SK-N-SH treated with all-trans-retinoic acid at 6 μM for 48 hours (cell line): Measurements from ENCODE around the gene ABI3BP.

Experiments
- ATAC-seq: fragments of 200-7000 bp; cut with Tn5 transposase; 3 replicates; pipeline ENCODE4 v1.9.1; 2020; ENCODE audit warnings: mild to moderate bottlenecking, moderate library complexity
- ARNTL ChIP-seq: fragments of 450-650 bp; formaldehyde crosslinking; IDR thresholded peaks from 2 replicates; pipeline ENCODE4 v1.5.0; 2020; ENCODE audit warnings: low read depth, mild to moderate bottlenecking, moderate library complexity, borderline replicate concordance
- BACH2 ChIP-seq: fragments of 250-450 bp; sonication (Bioruptor Pico); IDR thresholded peaks from 2 replicates; pipeline ENCODE4 v1.9.0; 2021; ENCODE audit warnings: mild to moderate bottlenecking, borderline replicate concordance
- CREB5 ChIP-seq: fragments of 250-450 bp; sonication (Bioruptor Pico); IDR thresholded peaks from 2 replicates; pipeline ENCODE4 v1.5.1; 2020; ENCODE audit warnings: low read depth, mild to moderate bottlenecking, moderate library complexity
- CSDC2 ChIP-seq: fragments of 250-450 bp; sonication (Bioruptor Pico); IDR thresholded peaks from 2 replicates; pipeline ENCODE4 v1.5.0; 2020; ENCODE audit warnings: mild to moderate bottlenecking, moderate library complexity
- CSRNP3 ChIP-seq: fragments of 250-450 bp; sonication (Bioruptor Pico); IDR thresholded peaks from 2 replicates; pipeline ENCODE4 v1.5.1; 2021; ENCODE audit warnings: mild to moderate bottlenecking, moderate library complexity
- ESRRG ChIP-seq: fragments of 250-450 bp; sonication (Bioruptor Pico); IDR thresholded peaks from 2 replicates; pipeline ENCODE4 v1.6.1; 2021; ENCODE audit warnings: mild to moderate bottlenecking
- ISL1 ChIP-seq: fragments of 250-450 bp; sonication (Bioruptor Pico); IDR thresholded peaks from 2 replicates; pipeline ENCODE4 v2.1.2; 2022; ENCODE audit warnings: mild to moderate bottlenecking, moderate library complexity
- OSR1 ChIP-seq: fragments of 250-450 bp; sonication (Bioruptor Pico); IDR thresholded peaks from 2 replicates; pipeline ENCODE4 v1.8.0; 2022; ENCODE audit warnings: moderate library complexity, mild to moderate bottlenecking, inconsistent platforms
- PATZ1 ChIP-seq: fragments of 250-450 bp; sonication (Bioruptor Pico); IDR thresholded peaks from 2 replicates; pipeline ENCODE4 v1.8.0; 2020; ENCODE audit warnings: mild to moderate bottlenecking, moderate library complexity, borderline replicate concordance
- POU6F1 ChIP-seq: fragments of 250-450 bp; sonication (Bioruptor Pico); IDR thresholded peaks from 2 replicates; pipeline ENCODE4 v1.8.0; 2021; ENCODE audit warnings: low read depth, mild to moderate bottlenecking, moderate library complexity, borderline replicate concordance
- RARB ChIP-seq: fragments of 250-450 bp; sonication (Bioruptor Pico); IDR thresholded peaks from 2 replicates; pipeline ENCODE4 v1.8.0; 2021; ENCODE audit warnings: mild to moderate bottlenecking, moderate library complexity
- TCF4 ChIP-seq: fragments of 250-450 bp; sonication (Bioruptor Pico); IDR thresholded peaks from 2 replicates; pipeline ENCODE4 v1.8.0; 2021; ENCODE audit warnings: mild to moderate bottlenecking, moderate library complexity, borderline replicate concordance
- ZC3H10 ChIP-seq: fragments of 250-450 bp; sonication (Bioruptor Pico); IDR thresholded peaks from 2 replicates; pipeline ENCODE4 v1.5.1; 2021; ENCODE audit warnings: mild to moderate bottlenecking, moderate library complexity
- ZFP3 ChIP-seq: fragments of 250-450 bp; sonication (Bioruptor Pico); IDR thresholded peaks from 2 replicates; pipeline ENCODE4 v1.5.0; 2020; ENCODE audit warnings: mild to moderate bottlenecking, moderate library complexity
- ZFP30 ChIP-seq: fragments of 450-650 bp; formaldehyde crosslinking; IDR thresholded peaks from 2 replicates; pipeline ENCODE4 v1.5.0; 2022; ENCODE audit warnings: mild to moderate bottlenecking, moderate library complexity
- ZNF565 ChIP-seq: fragments of 450-650 bp; formaldehyde crosslinking; conservative IDR thresholded peaks from 2 replicates; pipeline ENCODE4 v1.5.0; 2020; ENCODE audit warnings: low read depth, mild to moderate bottlenecking, moderate library complexity
- ZNF70 ChIP-seq: fragments of 450-650 bp; formaldehyde crosslinking; IDR thresholded peaks from 2 replicates; pipeline ENCODE4 v1.5.0; 2020; ENCODE audit warnings: mild to moderate bottlenecking, moderate library complexity
- ZNF8 ChIP-seq: fragments of 450-650 bp; formaldehyde crosslinking; IDR thresholded peaks from 2 replicates; pipeline ENCODE4 v1.5.0; 2020; ENCODE audit warnings: mild to moderate bottlenecking, moderate library complexity

ABI3BP gene

GRCh38 chr3:100744671-100745070 is 248.6 kb downstream of the ABI3BP start:
- TF ChIP-seq ZFP3 (CRISPR knock-in tag) (no peak), ISL1 (CRISPR knock-in tag) (no peak), CSDC2 (CRISPR knock-in tag) (no peak), ARNTL (no peak), OSR1 (CRISPR knock-in tag) (no peak), ZNF70 (CRISPR knock-in tag) (no peak), CSRNP3 (CRISPR knock-in tag) (no peak), ZFP30 (CRISPR knock-in tag) (no peak), TCF4 (CRISPR knock-in tag) (no peak), ZNF8 (CRISPR knock-in tag) (no peak), ZNF565 (CRISPR knock-in tag) (no peak), ZC3H10 (CRISPR knock-in tag) (no peak), CREB5 (CRISPR knock-in tag) (no peak), BACH2 (no peak), RARB (CRISPR knock-in tag) (no peak), POU6F1 (CRISPR knock-in tag) (no peak), PATZ1 (no peak)
- TF ChIP-seq, all 23 proteins: peak for 0
- no peak for ATAC-seq

GRCh38 chr3:100743535-100743934 is 249.7 kb downstream of the ABI3BP start:
- TF ChIP-seq CSRNP3 (CRISPR knock-in tag) (no peak), CREB5 (CRISPR knock-in tag) (no peak), ESRRG (CRISPR knock-in tag) (no peak), ARNTL (no peak), PATZ1 (no peak), OSR1 (CRISPR knock-in tag) (no peak), RARB (CRISPR knock-in tag) (no peak), ISL1 (CRISPR knock-in tag) (no peak)
- no peak for ATAC-seq

- ATAC-seq = no peak
- TF ChIP-seq OSR1 (CRISPR knock-in tag) = no peak
Measured at GRCh38 chr3:100740207-100740606, 253.0 kb downstream of the ABI3BP start.
